BLaER1 treated with 17β-estradiol and CSF1 and Interleukin-3, amounts not matched to agents 10 nM and 100 nM (cell line): ENCODE data around the gene TIAM2.
"Not testable (repeated sequence)": the region's sequence is repeated elsewhere in the genome, so short reads cannot be mapped to it uniquely, and the experiment has no call there.

Experiments
- H3K27ac ChIP-seq, 11 experiments: shearing (Covaris generic); formaldehyde crosslinking; 2 replicates each; pipeline ENCODE4 v1.8.1; 2022
- H3K27me3 ChIP-seq, 11 experiments: shearing (Covaris generic); formaldehyde crosslinking; 2 replicates each; pipeline ENCODE4 v1.8.1; 2022
- H3K36me3 ChIP-seq, 11 experiments: shearing (Covaris generic); formaldehyde crosslinking; 2 replicates each; pipeline ENCODE4 v1.8.1; 2022
- H3K4me1 ChIP-seq, 10 experiments: shearing (Covaris generic); formaldehyde crosslinking; 2 replicates each; pipeline ENCODE4 v1.8.1; 2022
- H3K4me2 ChIP-seq, 11 experiments: shearing (Covaris generic); formaldehyde crosslinking; 2 replicates each; pipeline ENCODE4 v1.8.1; 2022
- H3K4me3 ChIP-seq, 10 experiments: shearing (Covaris generic); formaldehyde crosslinking; 2 replicates each; pipeline ENCODE4 v1.8.1; 2022
- H3K9ac ChIP-seq, 11 experiments: shearing (Covaris generic); formaldehyde crosslinking; 2 replicates each; pipeline ENCODE4 v1.8.1; 2022
- H3K9me3 ChIP-seq, 11 experiments: shearing (Covaris generic); formaldehyde crosslinking; replicated peaks in 1 of 11; 2 replicates each; pipeline ENCODE4 v1.8.1; 2022
- H4K20me1 ChIP-seq, 11 experiments: shearing (Covaris generic); formaldehyde crosslinking; 2 replicates each; pipeline ENCODE4 v1.8.1; 2022
- Cebpa-rat ChIP-seq, 11 experiments: shearing (Covaris generic); IDR thresholded peaks; 2 replicates each; pipeline ENCODE4 v1.8.1; 2022

Gene TIAM2

GRCh38 chr6:155107432-155108069, 112.4 kb downstream of the TIAM2 start:
- Histone ChIP-seq H3K27me3 (no peaks in the 10 kb centered on the region), H3K27ac (no peak overlapping the region), H3K4me1 (peaks cover 0 to 23% (median 15%) of the 10 kb centered on the region in 10 experiments; a peak in 16 of 20 replicates), H4K20me1 (no peaks in the 10 kb centered on the region), H3K4me2 (peak overlapping the region in 9 of 11 experiments; percentile 18 to 70 (median 54); a peak in 16 of 22 replicates), H3K9ac (no peak overlapping the region), H3K9me3 (no peaks in the 10 kb centered on the region), H3K36me3 (no peaks in the 10 kb centered on the region), H3K4me3 (peak overlapping the region in 2 of 10 experiments; percentile 32 to 33; a peak in 3 of 20 replicates)
- TF ChIP-seq Cebpa-rat (IDR thresholded peaks at IDR 0.05), result no peak

- H3K4me3 ChIP-seq, result no peak overlapping the region
- no peak overlapping the region for H3K9ac ChIP-seq
- H3K27me3 ChIP-seq, result no peaks in the 10 kb centered on the region
- H3K4me2 ChIP-seq, result peak overlapping the region in 7 of 11 experiments; percentile 18 to 70 (median 61); a peak in 11 of 22 replicates
- no peak overlapping the region for H3K27ac ChIP-seq
- H3K4me1 ChIP-seq, result peaks cover 0 to 23% (median 15%) of the 10 kb centered on the region in 10 experiments; a peak in 16 of 20 replicates
- no peak for TF ChIP-seq Cebpa-rat (IDR thresholded peaks at IDR 0.05)
- H3K36me3 ChIP-seq, result no peaks in the 10 kb centered on the region
- H4K20me1 ChIP-seq, result no peaks in the 10 kb centered on the region
- H3K9me3 ChIP-seq, result no peaks in the 10 kb centered on the region
Measured at GRCh38 chr6:155108070-155108820, 113.1 kb downstream of the TIAM2 start.

DNA sequence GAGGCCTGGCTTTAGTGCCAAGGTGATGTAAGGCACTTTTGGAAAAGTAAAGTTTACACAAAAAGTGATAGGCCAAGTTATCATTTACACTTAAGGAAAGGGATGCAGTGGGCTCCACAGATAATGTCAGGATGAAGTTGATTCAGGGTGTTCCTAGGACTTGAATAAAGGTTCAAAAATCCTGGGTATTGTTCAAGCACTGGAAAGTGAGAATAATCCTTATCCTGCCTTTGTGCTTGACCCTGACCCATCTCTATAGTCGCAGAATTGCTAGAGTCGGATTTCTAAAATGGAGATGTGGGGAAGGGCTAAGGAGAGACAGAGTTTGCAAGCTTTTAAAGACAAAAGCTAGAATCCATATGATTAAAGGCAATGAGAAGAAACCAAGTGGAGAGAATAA, 115.6 kb downstream of the TIAM2 start:
- H3K36me3 ChIP-seq, result no peaks in the 10 kb centered on the region
- no peak for TF ChIP-seq Cebpa-rat (IDR thresholded peaks at IDR 0.05)
- H3K4me1 ChIP-seq, result peaks cover 0 to 23% (median 15%) of the 10 kb centered on the region in 10 experiments; a peak in 16 of 20 replicates
- H3K4me3 ChIP-seq, result no peak overlapping the region
- H4K20me1 ChIP-seq, result no peaks in the 10 kb centered on the region
- H3K27ac ChIP-seq, result no peak overlapping the region
- H3K4me2 ChIP-seq, result no peak overlapping the region
- H3K9ac ChIP-seq, result no peak overlapping the region
- H3K27me3 ChIP-seq, result no peaks in the 10 kb centered on the region
- H3K9me3 ChIP-seq, result no peaks in the 10 kb centered on the region

- Histone ChIP-seq H3K9me3 (no peaks in the 10 kb centered on the region), H3K4me3 (no peak overlapping the region), H3K9ac (no peak overlapping the region), H3K36me3 (no peaks in the 10 kb centered on the region), H3K4me1 (peaks cover 0 to 8% (median 3%) of the 10 kb centered on the region in 10 experiments; a peak in 7 of 20 replicates), H3K27ac (no peak overlapping the region), H3K27me3 (no peaks in the 10 kb centered on the region), H3K4me2 (no peak overlapping the region), H4K20me1 (no peaks in the 10 kb centered on the region)
- no peak for TF ChIP-seq Cebpa-rat (IDR thresholded peaks at IDR 0.05)
Measured at GRCh38 chr6:155112757-155113156, 117.6 kb downstream of the TIAM2 start.

- no peaks in the 10 kb centered on the region for H3K27me3 ChIP-seq
- no peak for TF ChIP-seq Cebpa-rat (IDR thresholded peaks at IDR 0.05)
- no peaks in the 10 kb centered on the region for H3K4me1 ChIP-seq
- H3K4me3 ChIP-seq, result no peak overlapping the region
- H3K27ac ChIP-seq, result no peak overlapping the region
- no peaks in the 10 kb centered on the region for H3K9me3 ChIP-seq
- H3K36me3 ChIP-seq, result no peaks in the 10 kb centered on the region
- H4K20me1 ChIP-seq, result no peaks in the 10 kb centered on the region
- no peak overlapping the region for H3K9ac ChIP-seq
- H3K4me2 ChIP-seq, result no peak overlapping the region
Measured at GRCh38 chr6:155115893-155116570, 120.9 kb downstream of the TIAM2 start.

DNA sequence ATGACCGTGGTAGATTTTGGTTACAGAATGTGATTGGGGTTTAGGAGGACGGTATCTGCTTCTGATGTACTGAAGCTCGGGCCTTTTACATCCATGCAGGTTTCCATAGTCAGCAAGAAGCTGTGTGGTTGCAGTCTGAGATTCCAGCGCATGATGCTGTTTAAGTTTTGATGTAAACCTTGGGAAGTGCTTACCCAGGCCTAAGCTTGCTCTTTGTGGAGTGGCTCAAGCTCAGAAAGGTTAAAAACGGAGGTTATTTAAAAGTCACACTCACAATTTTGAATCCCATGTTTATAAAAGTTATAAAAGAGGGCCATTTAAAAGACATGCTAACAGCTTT, 121.4 kb downstream of the TIAM2 start:
- Histone ChIP-seq H3K4me2 (no peak overlapping the region), H3K9ac (no peak overlapping the region), H3K27ac (no peak overlapping the region), H4K20me1 (no peaks in the 10 kb centered on the region), H3K27me3 (no peaks in the 10 kb centered on the region), H3K4me1 (no peaks in the 10 kb centered on the region), H3K9me3 (no peaks in the 10 kb centered on the region), H3K4me3 (no peak overlapping the region), H3K36me3 (no peaks in the 10 kb centered on the region)
- no peak for TF ChIP-seq Cebpa-rat (IDR thresholded peaks at IDR 0.05)

- H4K20me1 ChIP-seq, result no peaks in the 10 kb centered on the region
- no peak overlapping the region for H3K9ac ChIP-seq
- no peak overlapping the region for H3K27ac ChIP-seq
- no peaks in the 10 kb centered on the region for H3K27me3 ChIP-seq
- no peak for TF ChIP-seq Cebpa-rat (IDR thresholded peaks at IDR 0.05)
- no peaks in the 10 kb centered on the region for H3K36me3 ChIP-seq
- no peaks in the 10 kb centered on the region for H3K4me1 ChIP-seq
- no peak overlapping the region for H3K4me3 ChIP-seq
- no peaks in the 10 kb centered on the region for H3K9me3 ChIP-seq
- no peak overlapping the region for H3K4me2 ChIP-seq
Measured at GRCh38 chr6:155117256-155117655, 122.1 kb downstream of the TIAM2 start.

- Histone ChIP-seq H3K27ac (no peak overlapping the region), H4K20me1 (no peaks in the 10 kb centered on the region), H3K4me1 (no peaks in the 10 kb centered on the region)
Measured at GRCh38 chr6:155117785-155118184, 122.7 kb downstream of the TIAM2 start.

GRCh38 chr6:155119201-155119600, 124.1 kb downstream of the TIAM2 start:
- H3K9me3 ChIP-seq, H3K9ac ChIP-seq, H3K4me1 ChIP-seq, H3K36me3 ChIP-seq, H3K4me2 ChIP-seq, H3K4me3 ChIP-seq, H3K27me3 ChIP-seq, H3K27ac ChIP-seq, H4K20me1 ChIP-seq: not testable (repeated sequence)

More at GRCh38 chr6:155117785-155118184, 122.7 kb downstream of the TIAM2 start:
- TF ChIP-seq Cebpa-rat (IDR thresholded peaks at IDR 0.05), result no peak
- Histone ChIP-seq H3K9me3 (no peaks in the 10 kb centered on the region), H3K4me2 (no peak overlapping the region), H3K27me3 (no peaks in the 10 kb centered on the region), H3K4me3 (no peak overlapping the region), H3K36me3 (no peaks in the 10 kb centered on the region), H3K9ac (no peak overlapping the region)
